ENCODE results near the gene RARRES2. TPM values are rescaled to one million over a fixed set of nuclear protein-coding genes. Genes with fewer than 3 reads are reported as not detected.
A peak's percentile ranks its signal among the peaks of the same experiment; 100 is the strongest.

Gene RARRES2
- total and polyA plus RNA-seq, 2 of the 13 experiments (the other 11 are each of a cell fraction or from before 2014, with no cell fraction given), result 134 to 172 TPM

DNA sequence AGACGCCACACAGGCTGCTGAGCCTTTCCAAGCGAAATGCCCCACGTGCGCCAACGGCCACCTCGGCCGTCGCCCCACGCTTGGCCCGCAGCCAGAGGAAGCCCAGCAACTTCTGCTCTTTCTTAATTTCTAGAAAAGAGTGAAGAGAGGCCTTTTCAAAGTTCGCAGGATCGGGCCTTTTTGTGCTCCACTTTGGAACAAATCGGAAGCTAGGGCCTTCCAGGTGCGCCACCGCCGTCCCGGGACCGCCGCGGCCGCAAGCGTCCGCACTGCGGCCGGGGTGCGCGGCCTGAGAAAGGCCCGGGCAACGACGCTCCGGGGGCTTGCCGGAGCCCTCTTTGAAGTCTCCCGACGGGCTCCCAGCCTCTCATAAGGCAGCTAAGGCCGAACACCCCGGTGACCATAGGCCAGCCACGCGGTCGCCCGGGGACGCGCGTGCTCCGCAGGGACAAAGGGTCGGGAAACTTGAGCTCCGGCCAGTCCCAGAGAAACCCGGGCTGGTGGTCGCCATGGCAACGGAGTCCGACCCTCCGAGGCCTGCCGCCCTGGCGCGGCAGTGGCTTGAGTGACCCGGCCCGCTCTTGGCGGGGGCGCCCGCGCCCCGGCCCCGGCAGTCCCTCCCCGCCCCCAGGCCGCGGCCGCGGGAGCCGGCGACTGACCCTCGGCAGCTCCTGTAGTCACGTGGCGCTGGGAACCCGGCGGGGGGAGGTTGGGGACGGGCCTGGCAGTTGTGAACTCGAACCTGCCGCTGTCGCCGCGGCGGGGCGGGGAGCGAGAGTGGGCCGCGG is 26.9 kb upstream of the RARRES2 start, which contains the start of gene REPIN1 (continued):
- TF ChIP-seq, protein P1, sequence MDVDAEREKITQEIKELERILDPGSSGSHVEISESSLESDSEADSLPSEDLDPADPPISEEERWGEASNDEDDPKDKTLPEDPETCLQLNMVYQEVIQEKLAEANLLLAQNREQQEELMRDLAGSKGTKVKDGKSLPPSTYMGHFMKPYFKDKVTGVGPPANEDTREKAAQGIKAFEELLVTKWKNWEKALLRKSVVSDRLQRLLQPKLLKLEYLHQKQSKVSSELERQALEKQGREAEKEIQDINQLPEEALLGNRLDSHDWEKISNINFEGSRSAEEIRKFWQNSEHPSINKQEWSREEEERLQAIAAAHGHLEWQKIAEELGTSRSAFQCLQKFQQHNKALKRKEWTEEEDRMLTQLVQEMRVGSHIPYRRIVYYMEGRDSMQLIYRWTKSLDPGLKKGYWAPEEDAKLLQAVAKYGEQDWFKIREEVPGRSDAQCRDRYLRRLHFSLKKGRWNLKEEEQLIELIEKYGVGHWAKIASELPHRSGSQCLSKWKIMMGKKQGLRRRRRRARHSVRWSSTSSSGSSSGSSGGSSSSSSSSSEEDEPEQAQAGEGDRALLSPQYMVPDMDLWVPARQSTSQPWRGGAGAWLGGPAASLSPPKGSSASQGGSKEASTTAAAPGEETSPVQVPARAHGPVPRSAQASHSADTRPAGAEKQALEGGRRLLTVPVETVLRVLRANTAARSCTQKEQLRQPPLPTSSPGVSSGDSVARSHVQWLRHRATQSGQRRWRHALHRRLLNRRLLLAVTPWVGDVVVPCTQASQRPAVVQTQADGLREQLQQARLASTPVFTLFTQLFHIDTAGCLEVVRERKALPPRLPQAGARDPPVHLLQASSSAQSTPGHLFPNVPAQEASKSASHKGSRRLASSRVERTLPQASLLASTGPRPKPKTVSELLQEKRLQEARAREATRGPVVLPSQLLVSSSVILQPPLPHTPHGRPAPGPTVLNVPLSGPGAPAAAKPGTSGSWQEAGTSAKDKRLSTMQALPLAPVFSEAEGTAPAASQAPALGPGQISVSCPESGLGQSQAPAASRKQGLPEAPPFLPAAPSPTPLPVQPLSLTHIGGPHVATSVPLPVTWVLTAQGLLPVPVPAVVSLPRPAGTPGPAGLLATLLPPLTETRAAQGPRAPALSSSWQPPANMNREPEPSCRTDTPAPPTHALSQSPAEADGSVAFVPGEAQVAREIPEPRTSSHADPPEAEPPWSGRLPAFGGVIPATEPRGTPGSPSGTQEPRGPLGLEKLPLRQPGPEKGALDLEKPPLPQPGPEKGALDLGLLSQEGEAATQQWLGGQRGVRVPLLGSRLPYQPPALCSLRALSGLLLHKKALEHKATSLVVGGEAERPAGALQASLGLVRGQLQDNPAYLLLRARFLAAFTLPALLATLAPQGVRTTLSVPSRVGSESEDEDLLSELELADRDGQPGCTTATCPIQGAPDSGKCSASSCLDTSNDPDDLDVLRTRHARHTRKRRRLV (CRISPR knock-in tag; IDR thresholded peaks at IDR 0.05), result no peak
- TF ChIP-seq, protein P2, sequence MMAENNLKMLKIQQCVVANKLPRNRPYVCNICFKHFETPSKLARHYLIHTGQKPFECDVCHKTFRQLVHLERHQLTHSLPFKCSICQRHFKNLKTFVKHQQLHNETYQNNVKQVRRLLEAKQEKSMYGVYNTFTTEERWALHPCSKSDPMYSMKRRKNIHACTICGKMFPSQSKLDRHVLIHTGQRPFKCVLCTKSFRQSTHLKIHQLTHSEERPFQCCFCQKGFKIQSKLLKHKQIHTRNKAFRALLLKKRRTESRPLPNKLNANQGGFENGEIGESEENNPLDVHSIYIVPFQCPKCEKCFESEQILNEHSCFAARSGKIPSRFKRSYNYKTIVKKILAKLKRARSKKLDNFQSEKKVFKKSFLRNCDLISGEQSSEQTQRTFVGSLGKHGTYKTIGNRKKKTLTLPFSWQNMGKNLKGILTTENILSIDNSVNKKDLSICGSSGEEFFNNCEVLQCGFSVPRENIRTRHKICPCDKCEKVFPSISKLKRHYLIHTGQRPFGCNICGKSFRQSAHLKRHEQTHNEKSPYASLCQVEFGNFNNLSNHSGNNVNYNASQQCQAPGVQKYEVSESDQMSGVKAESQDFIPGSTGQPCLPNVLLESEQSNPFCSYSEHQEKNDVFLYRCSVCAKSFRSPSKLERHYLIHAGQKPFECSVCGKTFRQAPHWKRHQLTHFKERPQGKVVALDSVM (CRISPR knock-in tag; IDR thresholded peaks at IDR 0.05), result peak; percentile 50; the same call in 1 of the 2 replicates
- 0 out of 2 replicates have a peak, but pooled peaks have one; percentile 26 for TF ChIP-seq NR1H2 (CRISPR knock-in tag; IDR thresholded peaks at IDR 0.05; ENCODE audit: borderline replicate concordance, low read depth)
- peak; percentile 75 for TF ChIP-seq KLF12 (CRISPR knock-in tag; IDR thresholded peaks at IDR 0.05; ENCODE audit: borderline replicate concordance)
- 0 out of 2 replicates have a peak, but pooled peaks have one; percentile 92 for TF ChIP-seq ZSCAN20 (CRISPR knock-in tag; IDR thresholded peaks at IDR 0.05; ENCODE audit: borderline replicate concordance)
- TF ChIP-seq MAF1 (CRISPR knock-in tag; IDR thresholded peaks at IDR 0.05; ENCODE audit: borderline replicate concordance), result 0 out of 2 replicates have a peak, but pooled peaks have one; percentile 29
- TF ChIP-seq, protein P3, sequence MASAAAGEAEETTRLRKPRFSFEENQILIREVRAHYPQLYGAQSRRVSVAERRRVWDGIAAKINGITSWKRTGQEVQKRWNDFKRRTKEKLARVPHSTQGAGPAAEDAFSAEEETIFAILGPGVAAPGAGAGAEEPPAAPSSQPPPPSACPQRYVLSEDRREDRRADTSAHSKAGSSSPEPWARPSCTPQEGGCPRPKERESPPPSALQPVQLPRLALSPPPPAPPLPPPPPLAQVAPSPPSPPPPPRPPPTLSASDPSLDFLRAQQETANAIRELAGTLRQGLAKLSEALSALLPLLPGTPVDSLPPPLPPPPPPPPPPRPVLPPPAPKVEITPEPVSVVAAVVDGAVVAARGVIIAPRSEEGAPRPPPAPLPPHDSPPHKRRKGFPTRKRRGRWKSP (CRISPR knock-in tag; IDR thresholded peaks at IDR 0.05), result no peak
- TF ChIP-seq, protein P4, sequence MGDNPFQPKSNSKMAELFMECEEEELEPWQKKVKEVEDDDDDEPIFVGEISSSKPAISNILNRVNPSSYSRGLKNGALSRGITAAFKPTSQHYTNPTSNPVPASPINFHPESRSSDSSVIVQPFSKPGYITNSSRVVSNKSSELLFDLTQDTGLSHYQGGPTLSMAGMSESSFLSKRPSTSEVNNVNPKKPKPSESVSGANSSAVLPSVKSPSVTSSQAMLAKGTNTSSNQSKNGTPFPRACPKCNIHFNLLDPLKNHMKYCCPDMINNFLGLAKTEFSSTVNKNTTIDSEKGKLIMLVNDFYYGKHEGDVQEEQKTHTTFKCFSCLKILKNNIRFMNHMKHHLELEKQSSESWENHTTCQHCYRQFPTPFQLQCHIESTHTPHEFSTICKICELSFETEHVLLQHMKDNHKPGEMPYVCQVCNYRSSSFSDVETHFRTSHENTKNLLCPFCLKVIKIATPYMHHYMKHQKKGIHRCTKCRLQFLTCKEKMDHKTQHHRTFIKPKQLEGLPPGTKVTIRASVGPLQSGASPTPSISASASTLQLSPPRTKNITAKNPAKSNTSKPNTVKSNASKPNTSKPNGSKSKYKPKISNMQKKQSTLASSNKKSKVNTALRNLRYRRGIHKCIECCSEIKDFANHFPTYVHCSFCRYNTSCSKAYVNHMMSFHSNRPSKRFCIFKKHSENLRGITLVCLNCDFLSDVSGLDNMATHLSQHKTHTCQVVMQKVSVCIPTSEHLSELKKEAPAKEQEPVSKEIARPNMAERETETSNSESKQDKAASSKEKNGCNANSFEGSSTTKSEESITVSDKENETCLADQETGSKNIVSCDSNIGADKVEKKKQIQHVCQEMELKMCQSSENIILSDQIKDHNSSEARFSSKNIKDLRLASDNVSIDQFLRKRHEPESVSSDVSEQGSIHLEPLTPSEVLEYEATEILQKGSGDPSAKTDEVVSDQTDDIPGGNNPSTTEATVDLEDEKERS (CRISPR knock-in tag; IDR thresholded peaks at IDR 0.05), result no peak
- no peak for TF ChIP-seq TCF7L2 (IDR thresholded peaks at IDR 0.05; ENCODE audit: low read depth, low read length)
- no peak; the same call in 1 of the 2 replicates for TF ChIP-seq ZNF12 (CRISPR knock-in tag; IDR thresholded peaks at IDR 0.05)
- TF ChIP-seq ZNF713 (CRISPR knock-in tag; IDR thresholded peaks at IDR 0.05), result no peak
- peak; percentile 49; the same call in 1 of the 2 replicates for TF ChIP-seq PHF20 (CRISPR knock-in tag; IDR thresholded peaks at IDR 0.05)
- TF ChIP-seq ZNF547 (CRISPR knock-in tag; IDR thresholded peaks at IDR 0.05), result peak; percentile 81
- TF ChIP-seq, protein P5, sequence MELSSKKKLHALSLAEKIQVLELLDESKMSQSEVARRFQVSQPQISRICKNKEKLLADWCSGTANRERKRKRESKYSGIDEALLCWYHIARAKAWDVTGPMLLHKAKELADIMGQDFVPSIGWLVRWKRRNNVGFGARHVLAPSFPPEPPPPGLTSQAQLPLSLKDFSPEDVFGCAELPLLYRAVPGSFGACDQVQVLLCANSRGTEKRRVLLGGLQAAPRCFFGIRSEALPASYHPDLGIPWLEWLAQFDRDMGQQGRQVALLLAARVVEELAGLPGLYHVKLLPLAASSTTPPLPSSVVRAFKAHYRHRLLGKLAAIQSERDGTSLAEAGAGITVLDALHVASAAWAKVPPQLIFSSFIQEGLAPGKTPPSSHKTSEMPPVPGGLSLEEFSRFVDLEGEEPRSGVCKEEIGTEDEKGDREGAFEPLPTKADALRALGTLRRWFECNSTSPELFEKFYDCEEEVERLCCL (CRISPR knock-in tag; IDR thresholded peaks at IDR 0.05; ENCODE audit: borderline replicate concordance), result no peak
- TF ChIP-seq ZNF431 (CRISPR knock-in tag; IDR thresholded peaks at IDR 0.05; ENCODE audit: borderline replicate concordance, low read depth), result no peak; the same call in 1 of the 2 replicates

Measured in HepG2 (cell line).